A673 (cell line): ENCODE results near the gene ADAMTS7. TPM values are rescaled to one million over a fixed set of nuclear protein-coding genes. Genes with fewer than 3 reads are reported as not detected.

Experiments used
- BruUV-seq: library from RNA; stranded (reverse); fragments of 400-500 nt; replicated peaks from 2 replicates; lab custom pipeline; 2021; lab: Mats Ljungman, UMichigan
- CTCF ChIA-PET: fragments of 300-600 bp; sonication (Branson Sonifier 250); formaldehyde crosslinking; loops from one replicate; lab custom pipeline; 2022; ENCODE audit warnings: antibody characterized with exemption; lab: Charles Lee
- POLR2A ChIA-PET: fragments of 300-600 bp; sonication (Branson Sonifier 250); formaldehyde crosslinking; loops from one replicate; lab custom pipeline; 2022; ENCODE audit warnings: antibody characterized with exemption; ENCODE audit not compliant: low non-redundant PET; lab: Charles Lee
- DNase-seq: peaks from one replicate; pipeline ENCODE4 v3.0.0-alpha.2; 2015; ENCODE audit warnings: low spot score
- H3K27ac ChIP-seq: fragments of 200-600 bp; sonication (generic); 2 replicates; pipeline ENCODE4 v1.5.1; 2016; ENCODE audit warnings: mixed run types, low read depth, mild to moderate bottlenecking, mixed read lengths, antibody characterized with exemption, low read length; ENCODE audit not compliant: poor library complexity, severe bottlenecking
- H3K27me3 ChIP-seq: fragments of 200-600 bp; sonication (generic); replicated peaks from 2 replicates; pipeline ENCODE4 v1.6.1; 2017; ENCODE audit warnings: mixed run types, low read depth, mild to moderate bottlenecking, mixed read lengths, antibody characterized with exemption, low read length; ENCODE audit not compliant: insufficient read depth, poor library complexity
- H3K36me3 ChIP-seq: fragments of 200-600 bp; sonication (generic); 2 replicates; pipeline ENCODE4 v1.6.1; 2016; ENCODE audit warnings: mixed run types, mild to moderate bottlenecking, mixed read lengths, antibody characterized with exemption, low read length; ENCODE audit not compliant: insufficient read depth, poor library complexity, severe bottlenecking
- H3K4me1 ChIP-seq: fragments of 200-600 bp; sonication (generic); 2 replicates; pipeline ENCODE4 v1.6.1; 2017; ENCODE audit warnings: mixed run types, mild to moderate bottlenecking, mixed read lengths, antibody characterized with exemption, low read length; ENCODE audit not compliant: insufficient read depth, poor library complexity, severe bottlenecking
- H3K4me3 ChIP-seq: fragments of 200-600 bp; sonication (generic); 2 replicates; pipeline ENCODE4 v1.5.1; 2016; ENCODE audit warnings: low read depth, mixed run types, mild to moderate bottlenecking, mixed read lengths, low read length; ENCODE audit not compliant: poor library complexity, severe bottlenecking
- H3K9me3 ChIP-seq: fragments of 200-600 bp; sonication (generic); 2 replicates; pipeline ENCODE4 v1.6.1; 2016; ENCODE audit warnings: mixed run types, low read depth, mild to moderate bottlenecking, mixed read lengths, antibody characterized with exemption, low read length; ENCODE audit not compliant: poor library complexity, severe bottlenecking
- CTCF ChIP-seq: fragments of 300-800, 200-600 bp; sonication (generic); conservative IDR thresholded peaks from 2 replicates; pipeline ENCODE4 v1.5.1; 2017; ENCODE audit warnings: low read depth, mild to moderate bottlenecking, antibody characterized with exemption, low read length, moderate library complexity, mixed read lengths
- EZH2 ChIP-seq: fragments of 200-600 bp; sonication (generic); IDR thresholded peaks from 2 replicates; pipeline ENCODE4 v1.6.1; 2017; ENCODE audit warnings: borderline replicate concordance, low read depth, mild to moderate bottlenecking, mixed read lengths, antibody characterized with exemption, low read length; ENCODE audit not compliant: poor library complexity, severe bottlenecking
- intact Hi-C: fragments of 100-400 bp; cut with micrococcal nuclease; formaldehyde crosslinking; loops from one replicate; pipeline ENCODE4 v1.10.0; 2022; ENCODE audit not compliant: unreplicated experiment
- total RNA-seq: library from RNA; stranded (reverse); gene quantifications from 2 replicates; pipeline ENCODE4 v1.2.3, GENCODE V29; 2021

ADAMTS7 gene
- total RNA-seq, 1 experiment from 2014 or later: 0.41 TPM

DNA sequence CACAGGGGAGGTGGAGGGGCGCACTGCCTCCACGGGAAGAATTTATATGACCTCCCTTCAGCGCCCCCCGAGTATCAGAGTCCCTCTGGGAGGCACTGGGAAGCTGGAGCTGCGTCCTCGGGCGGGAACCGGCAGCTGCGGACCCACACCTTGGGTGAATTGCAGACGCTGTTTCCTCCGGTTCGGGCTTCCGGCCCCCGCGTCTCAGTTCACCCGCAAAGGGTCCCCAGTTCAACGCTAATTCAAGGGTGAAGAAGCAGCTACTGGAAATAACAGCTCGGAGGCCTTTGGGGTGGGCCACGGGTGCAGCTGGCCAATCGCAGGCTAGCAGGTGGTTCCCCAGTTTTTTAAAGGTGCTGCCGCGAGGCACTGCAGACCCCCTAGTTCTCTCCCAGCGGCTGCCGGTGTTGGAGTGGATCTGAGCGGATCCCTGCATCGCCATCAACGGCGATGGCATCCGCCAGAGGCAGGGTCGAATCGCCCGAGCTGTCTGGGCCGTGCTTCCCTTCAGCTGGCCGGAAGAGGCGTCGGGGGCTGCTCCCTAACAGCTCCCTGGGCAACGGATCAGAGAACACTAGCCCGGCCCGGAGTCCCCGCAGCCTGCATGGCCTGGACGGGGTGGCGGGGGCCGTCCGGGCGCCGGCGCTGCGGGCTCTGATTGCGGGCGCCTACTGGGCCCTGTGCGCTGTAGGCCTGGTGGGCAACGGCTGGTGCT, 19.4 kb upstream of the ADAMTS7 start:
- intact Hi-C loops: no loop called here
- no peaks in the 10 kb centered on the region for H3K36me3 ChIP-seq
- H3K9me3 ChIP-seq: no peaks in the 10 kb centered on the region
- no peak for DNase-seq
- no peak overlapping the region for H3K4me3 ChIP-seq
- no peak overlapping the region for H3K27ac ChIP-seq
- POLR2A ChIA-PET: no interaction called here
- BruUV-seq: no TSS peak
- no peaks in the 10 kb centered on the region for H3K4me1 ChIP-seq
- CTCF ChIA-PET: interaction anchor here (0.6 kb wide), 1 partner anchor 42 kb away, joined by 7 read pairs; no protein-coding TSS in a partner anchor
- no peaks in the 10 kb centered on the region for H3K27me3 ChIP-seq
- TF ChIP-seq CTCF (no peak), EZH2 (no peak)

GRCh38 chr15:78828920-78829319, 17.7 kb upstream of the ADAMTS7 start:
- no peak overlapping the region for H3K27ac ChIP-seq
- no peak overlapping the region for H3K4me3 ChIP-seq
- no peak for DNase-seq
- BruUV-seq: no TSS peak
- TF ChIP-seq CTCF: no peak
- TF ChIP-seq EZH2: no peak
- ChIA-PET CTCF (no interaction called here), POLR2A (interaction anchor here (0.6 kb wide), 1 partner anchor 51 kb away, joined by 3 read pairs; no protein-coding TSS in a partner anchor)
- H3K36me3 ChIP-seq: no peaks in the 10 kb centered on the region
- intact Hi-C loops: no loop called here
- no peaks in the 10 kb centered on the region for H3K9me3 ChIP-seq
- no peaks in the 10 kb centered on the region for H3K4me1 ChIP-seq
- no peaks in the 10 kb centered on the region for H3K27me3 ChIP-seq

GRCh38 chr15:78822514-78822913, 11.2 kb upstream of the ADAMTS7 start:
- Histone ChIP-seq H3K4me1 (no peaks in the 10 kb centered on the region), H3K27ac (no peak overlapping the region), H3K27me3 (peaks cover 5% of the 10 kb centered on the region), H3K9me3 (no peaks in the 10 kb centered on the region), H3K36me3 (no peaks in the 10 kb centered on the region), H3K4me3 (no peak overlapping the region)
- intact Hi-C loops: no loop called here
- TF ChIP-seq EZH2 (no peak), CTCF (no peak)
- ChIA-PET POLR2A (no interaction called here), CTCF (no interaction called here)
- BruUV-seq: no TSS peak
- DNase-seq: no peak
